Caco-2 (cell line): ENCODE data around the gene FRAS1. TPM values are rescaled to one million over a fixed set of nuclear protein-coding genes. Genes with fewer than 3 reads are reported as not detected.
A peak's percentile ranks its signal among the peaks of the same experiment; 100 is the strongest.
"Not testable (repeated sequence)": the region's sequence is repeated elsewhere in the genome, so short reads cannot be mapped to it uniquely, and the experiment has no call there.

Source experiments
- BruUV-seq: library from RNA; stranded (reverse); fragments of 400-500 nt; replicated peaks from 2 replicates; lab custom pipeline; 2021; lab: Mats Ljungman, UMichigan
- CTCF ChIA-PET: fragments of 300-600 bp; sonication (Branson Sonifier 250); formaldehyde crosslinking; loops from one replicate; lab custom pipeline; 2022; ENCODE audit warnings: antibody characterized with exemption; lab: Charles Lee
- POLR2A ChIA-PET: fragments of 300-600 bp; sonication (Branson Sonifier 250); formaldehyde crosslinking; loops from one replicate; lab custom pipeline; 2022; ENCODE audit warnings: antibody characterized with exemption; lab: Charles Lee
- DNase-seq, 2 experiments: peaks; one replicate each; pipeline versions ENCODE4 v3.0.0 to v3.0.0-alpha.2; 2020 to 2022
- H3K27me3 ChIP-seq: replicated peaks from 2 replicates; pipeline ENCODE4 v1.6.0; 2011; ENCODE audit warnings: low read length; ENCODE audit not compliant: control insufficient read depth, insufficient read depth
- H3K36me3 ChIP-seq: 2 replicates; pipeline ENCODE4 v1.5.1; 2011; ENCODE audit warnings: low read length; ENCODE audit not compliant: control insufficient read depth, insufficient read depth
- H3K4me1 ChIP-seq: fragments of 250-450 bp; sonication (Bioruptor Pico); 2 replicates; pipeline ENCODE4 v1.5.1; 2020; ENCODE audit warnings: mild to moderate bottlenecking
- H3K4me3 ChIP-seq: 2 replicates; pipeline ENCODE4 v1.5.1; 2011; ENCODE audit warnings: low read depth, mild to moderate bottlenecking, control low read depth, low read length
- H3K9me3 ChIP-seq: fragments of 250-450 bp; sonication (Bioruptor Pico); 2 replicates; pipeline ENCODE4 v1.5.1; 2020; ENCODE audit warnings: mild to moderate bottlenecking, moderate library complexity
- H3K27ac Mint-ChIP-seq: one replicate; pipeline ENCODE4 v1.8.0; 2022; ENCODE audit warnings: mixed read lengths; ENCODE audit not compliant: unreplicated experiment
- H3K27me3 Mint-ChIP-seq: one replicate; pipeline ENCODE4 v1.8.0; 2022; ENCODE audit warnings: mixed read lengths; ENCODE audit not compliant: insufficient read depth, unreplicated experiment
- H3K36me3 Mint-ChIP-seq: one replicate; pipeline ENCODE4 v1.8.0; 2022; ENCODE audit warnings: mild to moderate bottlenecking, mixed read lengths; ENCODE audit not compliant: insufficient read depth, unreplicated experiment
- H3K4me1 Mint-ChIP-seq: one replicate; pipeline ENCODE4 v1.8.0; 2022; ENCODE audit warnings: low read depth, mixed read lengths; ENCODE audit not compliant: unreplicated experiment
- H3K4me3 Mint-ChIP-seq: one replicate; pipeline ENCODE4 v1.8.0; 2022; ENCODE audit warnings: mild to moderate bottlenecking, moderate library complexity, mixed read lengths; ENCODE audit not compliant: unreplicated experiment
- H3K9me3 Mint-ChIP-seq: one replicate; pipeline ENCODE4 v1.8.0; 2022; ENCODE audit warnings: mixed read lengths; ENCODE audit not compliant: unreplicated experiment
- intact Hi-C: fragments of 100-400 bp; cut with micrococcal nuclease; formaldehyde crosslinking; loops from one replicate; pipeline ENCODE4 v1.10.0; 2022; ENCODE audit not compliant: unreplicated experiment
- total RNA-seq: library from RNA; stranded (reverse); gene quantifications from 2 replicates; pipeline ENCODE4 v1.2.3, GENCODE V29; 2022
- TF ChIP-seq, protein P1 (sequence below), 2 experiments: fragments of 200-600 bp in 1 of 2; IDR thresholded peaks; 1 replicate in 1 of 2; 2 replicates in 1 of 2; pipeline versions ENCODE4 v1.5.1 to v1.8.0; 2011 to 2022; ENCODE audit warnings: antibody characterized with exemption in 1 of 2, control low read depth in 1 of 2, inconsistent platforms in 1 of 2, low read depth in 1 of 2, low read length in 1 of 2, mild to moderate bottlenecking in 1 of 2, moderate library complexity in 1 of 2; ENCODE audit not compliant: insufficient read depth in 1 of 2, severe bottlenecking in 1 of 2, unreplicated experiment in 1 of 2

The FRAS1 gene
- total RNA-seq, 1 experiment from 2014 or later: 40.8 TPM

DNA sequence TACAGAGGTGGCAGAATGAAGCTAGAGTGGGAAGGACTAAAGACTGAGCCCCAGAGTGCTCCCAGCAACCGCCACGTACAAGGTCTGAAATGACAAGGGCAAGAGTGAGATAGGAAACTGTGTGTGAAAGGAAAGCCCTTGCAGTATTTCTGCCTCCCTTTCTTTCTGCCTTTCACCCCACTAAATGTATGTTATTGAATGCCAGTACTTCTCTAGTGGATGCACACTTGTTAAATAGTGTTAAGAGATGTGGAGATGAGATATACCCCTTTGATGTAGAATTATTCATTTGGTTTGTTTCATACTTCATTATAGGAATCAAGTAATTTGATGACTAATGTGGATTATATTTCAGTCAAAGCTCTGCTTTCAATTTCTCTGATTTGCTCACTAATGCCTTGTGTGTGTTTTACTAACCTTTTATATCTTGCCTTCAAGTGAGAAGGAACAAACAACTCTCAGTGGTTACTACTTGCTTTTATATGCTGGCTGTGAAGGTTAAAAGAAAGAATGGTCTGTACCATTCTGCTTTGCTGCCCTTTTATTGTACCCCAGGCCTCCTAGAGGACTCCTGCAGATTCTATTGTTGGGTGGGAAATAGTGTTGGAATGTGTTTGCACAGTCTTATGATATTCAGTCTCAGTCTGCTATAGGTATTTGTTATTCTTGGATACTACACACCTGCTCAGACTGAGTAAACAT lies 486.5 kb downstream of the FRAS1 start:
- DNase-seq: no peak
- Histone ChIP-seq H3K4me1 (peaks cover 14% of the 10 kb centered on the region; the same call in 1 of the 2 replicates), H3K4me3 (no peak overlapping the region), H3K27me3 (no peaks in the 10 kb centered on the region), H3K36me3 (no peaks in the 10 kb centered on the region; the same call in 1 of the 2 replicates), H3K9me3 (no peaks in the 10 kb centered on the region)
- Mint-ChIP-seq H3K4me1 (peaks cover 23% of the 10 kb centered on the region), H3K27me3 (no peaks in the 10 kb centered on the region), H3K4me3 (no peak overlapping the region), H3K9me3 (peaks cover 17% of the 10 kb centered on the region), H3K27ac (no peak overlapping the region), H3K36me3 (peaks cover 7% of the 10 kb centered on the region)
- TF ChIP-seq, protein P1, sequence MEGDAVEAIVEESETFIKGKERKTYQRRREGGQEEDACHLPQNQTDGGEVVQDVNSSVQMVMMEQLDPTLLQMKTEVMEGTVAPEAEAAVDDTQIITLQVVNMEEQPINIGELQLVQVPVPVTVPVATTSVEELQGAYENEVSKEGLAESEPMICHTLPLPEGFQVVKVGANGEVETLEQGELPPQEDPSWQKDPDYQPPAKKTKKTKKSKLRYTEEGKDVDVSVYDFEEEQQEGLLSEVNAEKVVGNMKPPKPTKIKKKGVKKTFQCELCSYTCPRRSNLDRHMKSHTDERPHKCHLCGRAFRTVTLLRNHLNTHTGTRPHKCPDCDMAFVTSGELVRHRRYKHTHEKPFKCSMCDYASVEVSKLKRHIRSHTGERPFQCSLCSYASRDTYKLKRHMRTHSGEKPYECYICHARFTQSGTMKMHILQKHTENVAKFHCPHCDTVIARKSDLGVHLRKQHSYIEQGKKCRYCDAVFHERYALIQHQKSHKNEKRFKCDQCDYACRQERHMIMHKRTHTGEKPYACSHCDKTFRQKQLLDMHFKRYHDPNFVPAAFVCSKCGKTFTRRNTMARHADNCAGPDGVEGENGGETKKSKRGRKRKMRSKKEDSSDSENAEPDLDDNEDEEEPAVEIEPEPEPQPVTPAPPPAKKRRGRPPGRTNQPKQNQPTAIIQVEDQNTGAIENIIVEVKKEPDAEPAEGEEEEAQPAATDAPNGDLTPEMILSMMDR (IDR thresholded peaks at IDR 0.05; ENCODE audit: insufficient read depth in 1 of 2, low read depth in 1 of 2, low read length in 1 of 2, severe bottlenecking in 1 of 2, unreplicated experiment in 1 of 2): no peak
- POLR2A ChIA-PET: no interaction called here
- CTCF ChIA-PET: no interaction called here
- intact Hi-C loops: no loop called here
- BruUV-seq: no TSS peak

DNA sequence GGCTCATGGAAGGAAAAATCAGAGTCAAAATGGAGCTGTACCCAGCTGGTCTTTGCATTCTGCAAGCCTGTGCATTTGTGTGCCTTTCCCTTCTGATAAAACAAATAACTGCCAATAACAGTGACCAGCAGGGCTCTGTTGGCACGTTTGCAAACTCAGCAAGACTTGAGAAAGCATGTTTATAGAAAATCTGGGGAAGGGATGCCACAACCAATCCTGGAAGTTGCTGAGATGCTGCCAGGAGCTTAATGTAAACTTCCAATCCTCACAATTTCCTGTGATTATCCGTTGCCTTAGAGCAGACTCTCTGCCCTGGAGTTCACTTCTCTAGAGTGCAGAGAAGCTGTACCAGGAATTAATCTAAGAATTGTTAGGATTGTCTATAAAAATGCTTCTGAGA lies 487.6 kb downstream of the FRAS1 start:
- CTCF ChIA-PET: no interaction called here
- no TSS peak for BruUV-seq
- no peaks in the 10 kb centered on the region for H3K27me3 ChIP-seq

DNA sequence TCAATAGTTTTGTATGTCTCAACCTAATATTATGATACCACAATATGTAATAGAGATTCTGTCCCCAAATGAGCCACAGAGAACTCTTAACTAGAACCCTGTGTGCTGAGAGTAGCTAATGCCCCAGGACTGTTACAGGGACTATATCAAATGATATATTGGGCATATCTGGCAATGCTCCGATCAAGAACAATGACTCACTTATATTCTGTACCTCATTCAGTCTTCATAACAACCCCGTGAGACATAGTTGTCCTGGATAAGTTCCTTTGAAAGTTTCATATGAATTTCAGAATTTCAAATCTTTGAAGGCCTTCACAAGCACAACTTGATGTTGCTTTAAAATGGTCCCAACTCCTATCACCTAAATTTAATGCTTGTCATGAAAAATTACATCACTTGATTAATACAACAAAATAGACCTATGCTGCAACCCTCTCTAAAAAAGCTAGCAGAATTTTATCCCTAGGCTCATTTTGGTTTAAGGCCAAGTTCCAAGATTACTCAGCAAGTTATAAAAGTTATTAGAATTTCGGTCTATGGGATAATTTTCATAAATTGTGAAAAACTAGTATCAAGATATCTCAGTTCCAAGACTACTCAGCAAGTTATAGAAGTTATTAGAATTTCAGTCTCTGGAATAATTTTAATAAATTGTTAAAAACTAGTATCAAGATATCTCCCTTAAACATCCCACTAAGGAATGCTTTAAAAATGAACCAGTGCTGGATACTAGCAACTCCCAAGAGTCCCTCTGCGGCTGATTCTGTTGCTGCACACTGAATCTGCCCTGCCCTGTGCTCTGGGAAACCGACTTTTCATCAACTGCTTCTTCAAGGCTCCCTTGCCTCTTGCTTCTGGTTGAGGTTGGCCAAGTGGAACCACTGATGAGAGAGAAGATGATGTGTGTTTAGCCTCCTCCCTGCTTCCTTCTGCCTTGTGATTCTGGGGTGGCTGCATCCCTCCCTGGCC lies 488.4 kb downstream of the FRAS1 start:
- H3K27ac Mint-ChIP-seq: peak overlapping the region; percentile 56
- Histone ChIP-seq H3K4me3 (no peak overlapping the region), H3K9me3 (no peaks in the 10 kb centered on the region), H3K4me1 (peaks cover 29% of the 10 kb centered on the region), H3K36me3 (no peaks in the 10 kb centered on the region; the same call in 1 of the 2 replicates), H3K27me3 (no peaks in the 10 kb centered on the region)
- no peak overlapping the region for H3K4me3 Mint-ChIP-seq
- no TSS peak for BruUV-seq
- H3K4me1 Mint-ChIP-seq: peaks cover 31% of the 10 kb centered on the region
- H3K9me3 Mint-ChIP-seq: peaks cover 15% of the 10 kb centered on the region
- no peaks in the 10 kb centered on the region for H3K27me3 Mint-ChIP-seq
- no peak for DNase-seq
- TF ChIP-seq, protein P1 (IDR thresholded peaks at IDR 0.05; ENCODE audit: insufficient read depth in 1 of 2, low read depth in 1 of 2, low read length in 1 of 2, severe bottlenecking in 1 of 2, unreplicated experiment in 1 of 2): no peak
- H3K36me3 Mint-ChIP-seq: peaks cover 8% of the 10 kb centered on the region
- POLR2A ChIA-PET: no interaction called here
- intact Hi-C loops: no loop called here
- CTCF ChIA-PET: no interaction called here

More for the DNA sequence above, 487.6 kb downstream of the FRAS1 start:
- no peak overlapping the region for H3K27ac Mint-ChIP-seq
- TF ChIP-seq, protein P1 (IDR thresholded peaks at IDR 0.05; ENCODE audit: insufficient read depth in 1 of 2, low read depth in 1 of 2, low read length in 1 of 2, severe bottlenecking in 1 of 2, unreplicated experiment in 1 of 2): no peak
- POLR2A ChIA-PET: no interaction called here
- H3K9me3 Mint-ChIP-seq: peaks cover 17% of the 10 kb centered on the region
- no peaks in the 10 kb centered on the region for H3K27me3 Mint-ChIP-seq
- intact Hi-C loops: no loop called here
- no peak overlapping the region for H3K4me3 Mint-ChIP-seq
- Histone ChIP-seq H3K4me3 (no peak overlapping the region), H3K9me3 (no peaks in the 10 kb centered on the region), H3K4me1 (peaks cover 21% of the 10 kb centered on the region), H3K36me3 (no peaks in the 10 kb centered on the region; the same call in 1 of the 2 replicates)
- peaks cover 23% of the 10 kb centered on the region for H3K4me1 Mint-ChIP-seq
- no peak for DNase-seq
- peaks cover 7% of the 10 kb centered on the region for H3K36me3 Mint-ChIP-seq

DNA sequence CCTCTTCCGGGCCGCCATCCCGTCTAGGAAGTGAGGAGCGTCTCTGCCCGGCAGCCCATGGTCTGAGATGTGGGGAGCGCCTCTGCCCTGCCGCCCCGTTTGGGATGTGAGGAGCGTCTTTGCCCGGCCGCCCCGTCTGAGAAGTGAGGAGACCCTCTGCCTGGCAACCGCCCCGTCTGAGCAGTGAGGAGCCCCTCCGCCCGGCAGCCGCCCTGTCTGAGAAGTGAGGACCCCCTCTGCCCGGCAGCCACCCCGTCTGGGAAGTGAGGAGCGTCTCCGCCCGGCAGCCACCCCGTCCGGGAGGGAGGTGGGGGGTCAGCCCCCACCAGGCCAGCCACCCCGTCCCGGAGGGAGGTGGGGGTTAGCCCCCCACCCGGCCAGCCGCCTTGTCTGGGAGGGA lies 490.8 kb downstream of the FRAS1 start:
- peaks cover 29% of the 10 kb centered on the region for H3K4me1 ChIP-seq
- Mint-ChIP-seq H3K36me3 (peaks cover 27% of the 10 kb centered on the region), H3K4me1 (peaks cover 31% of the 10 kb centered on the region)
- H3K4me3 ChIP-seq, CTCF ChIA-PET, BruUV-seq, DNase-seq, H3K27me3 Mint-ChIP-seq, intact Hi-C loops, H3K4me3 Mint-ChIP-seq, H3K9me3 Mint-ChIP-seq, H3K27ac Mint-ChIP-seq, H3K9me3 ChIP-seq, POLR2A ChIA-PET, H3K27me3 ChIP-seq, H3K36me3 ChIP-seq: not testable (repeated sequence)
